Measurements from ENCODE around the gene ZC2HC1B. TPM values are rescaled to one million over a fixed set of nuclear protein-coding genes. Genes with fewer than 3 reads are reported as not detected.
A peak's percentile ranks its signal among the peaks of the same experiment; 100 is the strongest.

The ZC2HC1B gene
- total and polyA plus RNA-seq, 9 of the 15 experiments (the other 6 are each of a cell fraction or from before 2014, with no cell fraction given) = not detected

- TF ChIP-seq AFF1 (IDR thresholded peaks at IDR 0.05; ENCODE audit: low read depth in 1 of 2, partially characterized antibody in 2 of 2) (peak in 1 of 2 experiments; percentile 57), BHLHE40 (IDR thresholded peaks at IDR 0.05; ENCODE audit: low read length) (peak; percentile 98), ZNF589 (CRISPR knock-in tag; IDR thresholded peaks at IDR 0.05; ENCODE audit: low read depth) (no peak), CAMTA2 (CRISPR knock-in tag; conservative IDR thresholded peaks at IDR 0.05) (peak; percentile 85; the same call in 1 of the 2 replicates), MNT (conservative IDR thresholded peaks at IDR 0.05) (peak; percentile 99 to 100), LCOR (CRISPR knock-in tag; IDR thresholded peaks at IDR 0.05) (peak; percentile 68; the same call in 1 of the 2 replicates), ZNF551 (CRISPR knock-in tag; IDR thresholded peaks at IDR 0.05) (no peak), KAT8 (IDR thresholded peaks at IDR 0.05; ENCODE audit: low read depth) (peak; percentile 42; the same call in 1 of the 2 replicates), ZNF232 (CRISPR knock-in tag; IDR thresholded peaks at IDR 0.05) (peak; percentile 95), TRIM28 (IDR thresholded peaks at IDR 0.05) (no peak), PTRF (tag; IDR thresholded peaks at IDR 0.05) (no peak), THRAP3 (IDR thresholded peaks at IDR 0.05; ENCODE audit: borderline replicate concordance) (no peak), ATF3 (IDR thresholded peaks at IDR 0.05) (peak; percentile 89), ATF3 (CRISPR knock-in tag; conservative IDR thresholded peaks at IDR 0.05) (peak; percentile 92), CBFA2T2 (conservative IDR thresholded peaks at IDR 0.05) (no peak), ZNF584 (CRISPR knock-in tag; IDR thresholded peaks at IDR 0.05; ENCODE audit: low read depth) (peak; percentile 71; the same call in 1 of the 2 replicates), ZNF133 (CRISPR knock-in tag; IDR thresholded peaks at IDR 0.05) (no peak), HMG20A (CRISPR knock-in tag; conservative IDR thresholded peaks at IDR 0.05) (no peak), ZNF408 (CRISPR knock-in tag; IDR thresholded peaks at IDR 0.05; ENCODE audit: low read depth) (no peak), ETV6 (IDR thresholded peaks at IDR 0.05; ENCODE audit: borderline replicate concordance in 1 of 2, low read depth in 2 of 2, low read length in 1 of 2) (no peak), ETV6 (CRISPR knock-in tag; IDR thresholded peaks at IDR 0.05; ENCODE audit: borderline replicate concordance) (peak; percentile 96), CEBPG (CRISPR knock-in tag; IDR thresholded peaks at IDR 0.05) (peak; percentile 67), CEBPG (tag; conservative IDR thresholded peaks at IDR 0.05 in 1 of 2, IDR thresholded peaks at IDR 0.05 in 1 of 2) (no peak)
Measured at GRCh38 chr6:143842902-143843676, 21.2 kb upstream of the ZC2HC1B start, which contains the start of gene LTV1 (continued).

Measured in K562 (cell line).